ENCODE results near the gene KHNYN. TPM values are rescaled to one million over a fixed set of nuclear protein-coding genes. Genes with fewer than 3 reads are reported as not detected.
"Not testable (repeated sequence)": the region's sequence is repeated elsewhere in the genome, so short reads cannot be mapped to it uniquely, and the experiment has no call there.

KHNYN gene
- total RNA-seq = 55.5 and 67.0 TPM in 2 replicates

GRCh38 chr14:24429395-24430142 is at the start of gene KHNYN, which contains the start of gene CBLN3:
Gene KHNYN, plus strand, starts transcription at chr14:24429954. Its CDS starts 777 bp downstream, at chr14:24430731.
Gene CBLN3, minus strand, starts transcription at chr14:24429668. Its CDS starts 614 bp downstream, at chr14:24429054.
- peak; percentile 93 for DNase-seq

GRCh38 chr14:24381363-24382063 is 48.2 kb upstream of the KHNYN start:
- no peak for DNase-seq

- DNase-seq = no peak
These were observed 47.7 kb upstream of the KHNYN start for GRCh38 chr14:24382064-24382371.

GRCh38 chr14:24384169-24384568 is 45.6 kb upstream of the KHNYN start:
- no peak for DNase-seq

GRCh38 chr14:24385524-24385923 is 44.2 kb upstream of the KHNYN start:
- no peak for DNase-seq

- DNase-seq = no peak
These were observed 42.8 kb upstream of the KHNYN start for GRCh38 chr14:24387009-24387345.

GRCh38 chr14:24387579-24387978 is 42.2 kb upstream of the KHNYN start:
- DNase-seq = not testable (repeated sequence)

- DNase-seq = no peak
These were observed 41.1 kb upstream of the KHNYN start for GRCh38 chr14:24388474-24389179.

GRCh38 chr14:24389226-24389848 is 40.4 kb upstream of the KHNYN start:
- peak; percentile 63 for DNase-seq

GRCh38 chr14:24390701-24391468 is 38.9 kb upstream of the KHNYN start:
- no peak for DNase-seq

- peak; percentile 60 for DNase-seq
These were observed 37.2 kb upstream of the KHNYN start for GRCh38 chr14:24392325-24393091.

GRCh38 chr14:24394275-24394674 is 35.5 kb upstream of the KHNYN start:
- no peak for DNase-seq

GRCh38 chr14:24395609-24396582 is 33.9 kb upstream of the KHNYN start:
- DNase-seq = no peak

GRCh38 chr14:24397639-24398292 is 32.0 kb upstream of the KHNYN start:
- no peak for DNase-seq

GRCh38 chr14:24398293-24398652 is 31.5 kb upstream of the KHNYN start:
- DNase-seq = no peak

GRCh38 chr14:24398653-24399446 is 30.9 kb upstream of the KHNYN start, which contains the start of gene NYNRIN:
Gene NYNRIN, plus strand, starts transcription at chr14:24399003. Its CDS starts 244 bp downstream, at chr14:24399247.
- DNase-seq = peak; percentile 57

- no peak for DNase-seq
These were observed 30.3 kb upstream of the KHNYN start for GRCh38 chr14:24399447-24399822.

- no peak for DNase-seq
These were observed 29.6 kb upstream of the KHNYN start for GRCh38 chr14:24399999-24400718.

All from dermis blood vessel endothelial cell (primary cell).